ENCODE results near the gene SLC15A3. TPM values are rescaled to one million over a fixed set of nuclear protein-coding genes. Genes with fewer than 3 reads are reported as not detected.

Gene SLC15A3
- total RNA-seq, 1 donor from 2014 or later, result 1.3 TPM

GRCh38 chr11:60973699-60974098 is 21.7 kb upstream of the SLC15A3 start:
- no peak overlapping the region for H3K4me3 ChIP-seq (ENCODE audit: low read depth, low read length)
- no peaks in the 10 kb centered on the region for H3K36me3 ChIP-seq (ENCODE audit: control insufficient read depth, insufficient read depth, low read length)
- no peaks in the 10 kb centered on the region for H3K27me3 ChIP-seq (ENCODE audit: control insufficient read depth, insufficient read depth, low read length)
- no peak for DNase-seq (ENCODE audit: low read depth)
- no peak for FAIRE-seq
- TF ChIP-seq CTCF (IDR thresholded peaks at IDR 0.05; ENCODE audit: insufficient read depth, low read length, severe bottlenecking), result no peak

- TF ChIP-seq CTCF (IDR thresholded peaks at IDR 0.05; ENCODE audit: insufficient read depth, low read length, severe bottlenecking), result no peak
- no peak for DNase-seq (ENCODE audit: low read depth)
- no peaks in the 10 kb centered on the region for H3K27me3 ChIP-seq (ENCODE audit: control insufficient read depth, insufficient read depth, low read length)
- H3K36me3 ChIP-seq (ENCODE audit: control insufficient read depth, insufficient read depth, low read length), result no peaks in the 10 kb centered on the region
- no peak for FAIRE-seq
- H3K4me3 ChIP-seq (ENCODE audit: low read depth, low read length), result no peak overlapping the region
Observed at GRCh38 chr11:60972182-60973030, 20.4 kb upstream of the SLC15A3 start.

- peaks cover 2% of the 10 kb centered on the region for H3K27me3 ChIP-seq (ENCODE audit: control insufficient read depth, insufficient read depth, low read length)
- no peak within 1 kb of the TSS for H3K4me3 ChIP-seq (ENCODE audit: low read depth, low read length)
- DNase-seq (ENCODE audit: low read depth) (no peak), FAIRE-seq (no peak)
- H3K36me3 ChIP-seq (ENCODE audit: control insufficient read depth, insufficient read depth, low read length), result no peaks in the 10 kb centered on the region
- TF ChIP-seq CTCF (IDR thresholded peaks at IDR 0.05; ENCODE audit: insufficient read depth, low read length, severe bottlenecking), result no peak
Observed at GRCh38 chr11:60971520-60971919, 19.5 kb upstream of the SLC15A3 start, which contains the start of gene CD6. CD6 (plus strand) TSS chr11:60971680; CDS start chr11:60971866, 186 bp downstream.

GRCh38 chr11:60970890-60971289 is 18.9 kb upstream of the SLC15A3 start:
- TF ChIP-seq CTCF (IDR thresholded peaks at IDR 0.05; ENCODE audit: insufficient read depth, low read length, severe bottlenecking), result no peak
- no peak overlapping the region for H3K4me3 ChIP-seq (ENCODE audit: low read depth, low read length)
- no peak for FAIRE-seq
- DNase-seq (ENCODE audit: low read depth), result no peak
- H3K36me3 ChIP-seq (ENCODE audit: control insufficient read depth, insufficient read depth, low read length), result no peaks in the 10 kb centered on the region
- H3K27me3 ChIP-seq (ENCODE audit: control insufficient read depth, insufficient read depth, low read length), result peaks cover 2% of the 10 kb centered on the region

- peak; percentile 92 for TF ChIP-seq CTCF (IDR thresholded peaks at IDR 0.05; ENCODE audit: insufficient read depth, low read length, severe bottlenecking)
- H3K27me3 ChIP-seq (ENCODE audit: control insufficient read depth, insufficient read depth, low read length), result peaks cover 2% of the 10 kb centered on the region
- no peak overlapping the region for H3K4me3 ChIP-seq (ENCODE audit: low read depth, low read length)
- peak; percentile 22 for DNase-seq (ENCODE audit: low read depth)
- FAIRE-seq, result no peak
- H3K36me3 ChIP-seq (ENCODE audit: control insufficient read depth, insufficient read depth, low read length), result no peaks in the 10 kb centered on the region
Observed at GRCh38 chr11:60970369-60970774, 18.4 kb upstream of the SLC15A3 start.

All from bronchial epithelial cell (primary cell).